NCI-H2227 treated with DMSO at 0.1 percent for 48 hours (cell line): Measurements from ENCODE around the gene CYP4A11.
"Not testable (repeated sequence)": the region's sequence is repeated elsewhere in the genome, so short reads cannot be mapped to it uniquely, and the experiment has no call there.

Experiments used
- DNase-seq: peaks from one replicate; lab custom pipeline; 2025; lab: John Stamatoyannopoulos, UW

The CYP4A11 gene

GRCh38 chr1:46910790-46911189, 30.5 kb downstream of the CYP4A11 start:
- DNase-seq, result no peak

GRCh38 chr1:46903481-46903880, 37.8 kb downstream of the CYP4A11 start:
- DNase-seq, result no peak

GRCh38 chr1:46900401-46900800, 40.9 kb downstream of the CYP4A11 start:
- no peak for DNase-seq

DNA sequence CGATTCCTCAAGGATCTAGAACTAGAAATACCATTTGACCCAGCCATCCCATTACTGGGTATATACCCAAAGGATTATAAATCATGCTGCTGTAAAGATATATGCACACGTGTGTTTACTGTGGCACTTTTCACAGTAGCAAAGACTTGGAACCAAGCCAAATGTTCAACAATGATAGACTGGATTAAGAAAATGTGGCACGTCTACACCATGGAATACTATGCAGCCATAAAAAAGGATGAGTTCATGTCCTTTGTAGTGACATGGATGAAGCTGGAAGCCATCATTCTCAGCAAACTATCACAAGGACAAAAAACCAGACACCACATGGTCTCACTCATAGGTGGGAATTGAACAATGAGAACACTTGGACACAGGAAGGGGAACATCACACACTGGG, 59.6 kb downstream of the CYP4A11 start:
- not testable (repeated sequence) for DNase-seq
